ENCODE measurements around the gene NLK. TPM values are rescaled to one million over a fixed set of nuclear protein-coding genes. Genes with fewer than 3 reads are reported as not detected.

Gene NLK
- 26.0 and 27.4 TPM in 2 replicates for total RNA-seq
- long read RNA-seq, full-length matches to known transcripts: 6 of 15 reads
- long read RNA-seq, partial matches to known transcripts: 2 of 15 reads
- long read RNA-seq, other reads (novel, unspliced or antisense): 7 of 15 reads

DNA sequence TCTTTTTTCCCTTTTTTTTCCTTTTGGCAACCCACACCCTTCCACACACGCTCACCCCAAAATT lies at the start of gene NLK:
Gene NLK (plus strand): TSS at position 21 of the 64 bp plus-strand sequence. CDS start 197 bp downstream, outside the sequence.
- H3K27me3 Mint-ChIP-seq (ENCODE audit: low read depth): peaks cover 10% of the 10 kb centered on the region
- H3K9me3 Mint-ChIP-seq: peaks cover 5% of the 10 kb centered on the region

DNA sequence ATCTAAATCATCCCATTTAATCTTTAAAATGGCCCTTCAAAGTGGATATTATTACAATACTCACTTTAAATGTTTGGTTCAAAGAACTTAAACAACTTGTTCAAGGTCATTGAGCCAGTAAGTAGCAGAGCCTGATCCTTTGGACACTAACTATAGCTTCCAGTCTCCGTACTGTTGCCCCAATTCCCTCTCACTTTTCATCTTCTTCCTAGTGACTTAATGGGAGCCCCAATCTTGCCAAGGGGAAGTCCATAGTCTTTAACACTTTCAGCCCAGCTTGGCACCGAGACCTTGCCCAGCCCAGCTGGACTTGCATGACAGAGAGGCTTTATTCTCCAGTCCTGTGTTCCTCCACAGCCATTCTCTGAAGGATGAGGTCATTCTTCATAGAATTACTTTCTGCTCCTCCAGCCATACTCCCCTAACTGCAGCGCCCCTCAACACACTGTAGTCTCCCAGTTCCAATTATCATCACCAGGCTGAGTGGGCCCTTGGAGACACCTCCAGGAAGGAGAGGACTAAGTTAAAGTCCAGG lies 49.2 kb upstream of the NLK start:
- Mint-ChIP-seq H3K9me3 (no peaks in the 10 kb centered on the region), H3K27me3 (ENCODE audit: low read depth) (peaks cover 5% of the 10 kb centered on the region), H3K36me3 (ENCODE audit: low read depth) (no peaks in the 10 kb centered on the region), H3K4me1 (peaks cover 10% of the 10 kb centered on the region), H3K27ac (ENCODE audit: unreplicated experiment) (no peak overlapping the region), H3K4me3 (no peak overlapping the region)
- no peak for DNase-seq (ENCODE audit: low read depth, low spot score)
- TF ChIP-seq, protein P1, sequence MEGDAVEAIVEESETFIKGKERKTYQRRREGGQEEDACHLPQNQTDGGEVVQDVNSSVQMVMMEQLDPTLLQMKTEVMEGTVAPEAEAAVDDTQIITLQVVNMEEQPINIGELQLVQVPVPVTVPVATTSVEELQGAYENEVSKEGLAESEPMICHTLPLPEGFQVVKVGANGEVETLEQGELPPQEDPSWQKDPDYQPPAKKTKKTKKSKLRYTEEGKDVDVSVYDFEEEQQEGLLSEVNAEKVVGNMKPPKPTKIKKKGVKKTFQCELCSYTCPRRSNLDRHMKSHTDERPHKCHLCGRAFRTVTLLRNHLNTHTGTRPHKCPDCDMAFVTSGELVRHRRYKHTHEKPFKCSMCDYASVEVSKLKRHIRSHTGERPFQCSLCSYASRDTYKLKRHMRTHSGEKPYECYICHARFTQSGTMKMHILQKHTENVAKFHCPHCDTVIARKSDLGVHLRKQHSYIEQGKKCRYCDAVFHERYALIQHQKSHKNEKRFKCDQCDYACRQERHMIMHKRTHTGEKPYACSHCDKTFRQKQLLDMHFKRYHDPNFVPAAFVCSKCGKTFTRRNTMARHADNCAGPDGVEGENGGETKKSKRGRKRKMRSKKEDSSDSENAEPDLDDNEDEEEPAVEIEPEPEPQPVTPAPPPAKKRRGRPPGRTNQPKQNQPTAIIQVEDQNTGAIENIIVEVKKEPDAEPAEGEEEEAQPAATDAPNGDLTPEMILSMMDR (conservative IDR thresholded peaks at IDR 0.05): no peak

More for the DNA sequence above, at the start of gene NLK:
- TF ChIP-seq, protein P1 (conservative IDR thresholded peaks at IDR 0.05): no peak
- Mint-ChIP-seq H3K27ac (ENCODE audit: unreplicated experiment) (peak within 1 kb of the TSS; percentile 79), H3K36me3 (ENCODE audit: low read depth) (peaks cover 5% of the 10 kb centered on the region), H3K4me3 (peak within 1 kb of the TSS; percentile 91), H3K4me1 (peaks cover 55% of the 10 kb centered on the region)
- DNase-seq (ENCODE audit: low read depth, low spot score): no peak

DNA sequence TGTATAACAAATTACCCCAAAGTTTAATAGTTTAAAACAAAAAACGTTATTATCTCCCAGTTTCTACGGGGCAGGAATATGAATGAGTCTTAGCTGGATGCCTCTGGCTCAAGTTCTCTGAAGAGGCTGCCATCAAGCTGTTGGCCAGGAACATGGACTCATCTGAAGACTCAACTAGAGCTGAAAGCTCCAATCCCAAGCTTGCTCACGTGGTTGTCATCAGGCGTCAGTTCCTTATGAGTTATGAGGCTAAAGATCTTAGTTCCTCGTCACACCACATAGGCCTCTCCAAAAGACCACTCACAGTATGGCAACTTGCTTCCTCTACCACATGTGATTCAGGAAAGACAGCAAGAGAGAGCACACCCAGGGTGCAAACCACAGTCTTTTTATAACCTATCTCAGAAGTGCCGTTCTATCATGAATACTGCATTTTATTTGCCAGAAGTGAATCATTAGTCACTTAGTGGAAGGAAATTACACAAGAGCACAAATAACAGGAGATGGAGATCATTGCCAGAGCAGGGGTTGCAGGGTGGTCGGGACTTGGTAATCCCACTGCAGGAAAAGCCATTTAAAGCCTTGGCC lies 48.7 kb upstream of the NLK start:
- Mint-ChIP-seq H3K4me1 (peaks cover 10% of the 10 kb centered on the region), H3K36me3 (ENCODE audit: low read depth) (no peaks in the 10 kb centered on the region), H3K27me3 (ENCODE audit: low read depth) (peaks cover 10% of the 10 kb centered on the region), H3K9me3 (no peaks in the 10 kb centered on the region), H3K27ac (ENCODE audit: unreplicated experiment) (no peak overlapping the region), H3K4me3 (no peak overlapping the region)
- TF ChIP-seq, protein P1 (conservative IDR thresholded peaks at IDR 0.05): no peak
- DNase-seq (ENCODE audit: low read depth, low spot score): no peak

DNA sequence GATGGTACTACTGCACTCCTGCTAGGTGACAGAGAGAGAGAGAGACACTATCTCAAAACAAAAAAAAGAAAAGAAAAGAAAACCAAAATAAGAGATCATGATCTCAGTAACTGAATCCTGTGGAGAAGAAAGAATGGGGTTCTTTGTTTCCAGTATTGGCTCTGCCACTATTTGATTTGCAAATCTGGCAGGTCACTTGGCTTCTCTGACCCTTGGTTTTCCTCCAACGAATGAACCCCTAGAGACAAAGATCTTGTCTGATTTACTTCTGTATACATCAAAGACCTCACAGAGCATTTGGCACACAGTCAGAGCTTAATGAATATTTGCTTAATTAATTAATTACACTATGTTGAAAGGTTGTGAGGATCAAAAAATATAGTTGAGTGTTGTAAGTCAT lies 47.9 kb upstream of the NLK start:
- Mint-ChIP-seq H3K4me3 (no peak overlapping the region), H3K27me3 (ENCODE audit: low read depth) (peaks cover 12% of the 10 kb centered on the region), H3K4me1 (peaks cover 10% of the 10 kb centered on the region), H3K27ac (ENCODE audit: unreplicated experiment) (no peak overlapping the region), H3K36me3 (ENCODE audit: low read depth) (no peaks in the 10 kb centered on the region), H3K9me3 (no peaks in the 10 kb centered on the region)
- TF ChIP-seq, protein P1 (conservative IDR thresholded peaks at IDR 0.05): no peak
- no peak for DNase-seq (ENCODE audit: low read depth, low spot score)

DNA sequence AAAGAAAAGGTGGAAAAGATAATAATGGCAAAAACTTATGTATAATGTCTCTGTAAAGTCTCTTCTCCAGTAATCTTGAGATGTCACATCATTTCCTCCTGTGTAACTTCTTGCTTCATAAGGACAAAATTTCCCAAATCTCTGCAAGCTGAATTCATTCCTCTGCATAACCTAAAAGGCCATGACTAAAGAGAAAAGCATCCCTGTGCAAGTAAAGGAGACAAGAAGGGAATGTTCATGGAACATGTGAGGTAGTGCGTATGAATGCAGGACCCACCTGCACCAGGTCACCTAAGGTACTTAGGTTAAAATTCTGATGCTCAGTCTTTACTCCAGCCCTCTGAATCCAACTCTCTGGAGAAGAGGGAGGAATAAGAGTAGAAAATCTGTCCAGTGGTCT lies 46.9 kb upstream of the NLK start:
- Mint-ChIP-seq H3K4me1 (peaks cover 12% of the 10 kb centered on the region), H3K9me3 (no peaks in the 10 kb centered on the region), H3K4me3 (no peak overlapping the region), H3K27me3 (ENCODE audit: low read depth) (peaks cover 14% of the 10 kb centered on the region), H3K27ac (ENCODE audit: unreplicated experiment) (no peak overlapping the region), H3K36me3 (ENCODE audit: low read depth) (no peaks in the 10 kb centered on the region)
- TF ChIP-seq, protein P1 (conservative IDR thresholded peaks at IDR 0.05): no peak
- DNase-seq (ENCODE audit: low read depth, low spot score): no peak

Measured in neural crest cell (in vitro differentiated cells).